H1 (cell line): ENCODE data around the gene PHACTR2. TPM values are rescaled to one million over a fixed set of nuclear protein-coding genes. Genes with fewer than 3 reads are reported as not detected.

Experiments
- CTCF ChIA-PET: fragments of 300-600 bp; sonication (Branson Sonifier 250); formaldehyde crosslinking; loops from one replicate; lab custom pipeline; 2021; ENCODE audit not compliant: partially characterized antibody; lab: Charles Lee
- POLR2A ChIA-PET: fragments of 300-600 bp; sonication (Branson Sonifier 250); formaldehyde crosslinking; loops from one replicate; lab custom pipeline; 2021; ENCODE audit warnings: inconsistent platforms; ENCODE audit not compliant: partially characterized antibody; lab: Charles Lee
- DNase-seq, 2 experiments: peaks; one replicate each; pipeline versions ENCODE4 v3.0.0 to v3.0.0-alpha.2; 2010 to 2022; ENCODE audit warnings: low spot score in 2 of 2, low read depth in 1 of 2, mixed read lengths in 1 of 2
- FAIRE-seq: peaks from 2 replicates; lab custom pipeline; 2011; peaks lifted over from hg19 to GRCh38; lab: Jason Lieb, UNC
- H2AFZ ChIP-seq: 2 replicates; pipeline ENCODE4 v1.8.1; 2012; ENCODE audit warnings: low read length, inconsistent platforms
- H2AK5ac ChIP-seq: 2 replicates; pipeline ENCODE4 v1.6.1; 2013; ENCODE audit warnings: low read depth, low read length
- H2BK120ac ChIP-seq: replicated peaks from 2 replicates; pipeline ENCODE3; 2013; ENCODE audit warnings: low read depth, low read length, inconsistent platforms
- H2BK12ac ChIP-seq: 2 replicates; pipeline ENCODE4 v1.6.1; 2013; ENCODE audit warnings: low read depth, low read length
- H2BK15ac ChIP-seq: 2 replicates; pipeline ENCODE4 v1.6.1; 2013; ENCODE audit warnings: low read length
- H2BK20ac ChIP-seq: 2 replicates; pipeline ENCODE4 v1.6.1; 2013; ENCODE audit warnings: low read length
- H2BK5ac ChIP-seq: 2 replicates; pipeline ENCODE4 v1.6.1; 2013; ENCODE audit warnings: low read depth, low read length
- H3K14ac ChIP-seq: 2 replicates; pipeline ENCODE4 v1.6.1; 2013; ENCODE audit warnings: inconsistent platforms; ENCODE audit not compliant: insufficient read length
- H3K18ac ChIP-seq: 2 replicates; pipeline ENCODE4 v1.6.1; 2013; ENCODE audit warnings: low read length; ENCODE audit errors: extremely low read depth
- H3K23ac ChIP-seq: 2 replicates; pipeline ENCODE4 v1.6.1; 2013; ENCODE audit warnings: inconsistent platforms; ENCODE audit not compliant: insufficient read length
- H3K23me2 ChIP-seq: 2 replicates; pipeline ENCODE4 v1.6.1; 2013; ENCODE audit warnings: low read depth, low read length
- H3K27ac ChIP-seq: 2 replicates; pipeline ENCODE4 v1.6.1; 2011; ENCODE audit warnings: low read depth, low read length, inconsistent platforms
- H3K27me3 ChIP-seq, 4 experiments: replicated peaks in 1 of 4; 1 replicate in 1 of 4; 2 replicates in 3 of 4; pipeline versions ENCODE4 v1.6.1 to v1.8.1; 2011 to 2013; ENCODE audit warnings: low read length in 3 of 4, mild to moderate bottlenecking in 3 of 4, inconsistent platforms in 2 of 4, mixed read lengths in 2 of 4, moderate library complexity in 1 of 4; ENCODE audit not compliant: control insufficient read depth in 3 of 4, insufficient read depth in 3 of 4; ENCODE audit errors: extremely low read depth in 1 of 4
- H3K36me3 ChIP-seq, 4 experiments: 2 replicates each; pipeline versions ENCODE4 v1.6.1 to v1.8.1; 2011 to 2013; ENCODE audit warnings: mild to moderate bottlenecking in 4 of 4, low read length in 3 of 4, moderate library complexity in 2 of 4, control low read depth in 1 of 4, inconsistent platforms in 1 of 4; ENCODE audit not compliant: insufficient read depth in 4 of 4, control insufficient read depth in 2 of 4
- H3K4ac ChIP-seq: replicated peaks from 2 replicates; pipeline ENCODE3; 2013; ENCODE audit warnings: low read length, low read depth, mixed read lengths, inconsistent platforms; ENCODE audit not compliant: insufficient read length
- H3K4me1 ChIP-seq, 4 experiments: replicated peaks in 1 of 4; 1 replicate in 1 of 4; 2 replicates in 3 of 4; pipeline versions ENCODE4 v1.6.1 to v1.8.1; 2011 to 2013; ENCODE audit warnings: low read length in 3 of 4, inconsistent platforms in 2 of 4, mixed read lengths in 1 of 4; ENCODE audit not compliant: insufficient read depth in 4 of 4, control insufficient read depth in 3 of 4
- H3K4me2 ChIP-seq, 2 experiments: 2 replicates each; pipeline versions ENCODE4 v1.6.1 to v1.8.1; 2011 to 2013; ENCODE audit warnings: low read depth in 2 of 2, low read length in 2 of 2, control low read depth in 1 of 2, inconsistent platforms in 1 of 2, mild to moderate bottlenecking in 1 of 2; ENCODE audit not compliant: insufficient read depth in 1 of 2
- H3K4me3 ChIP-seq, 4 experiments: fragments of 200-600, 300-600 bp in 1 of 4; sonication (generic), shearing (Covaris generic), sonication (Bioruptor Twin) in 1 of 4; 2 replicates each; pipeline versions ENCODE4 v1.5.1 to v1.8.1; 2011 to 2016; ENCODE audit warnings: low read length in 4 of 4, low read depth in 3 of 4, control low read depth in 2 of 4, inconsistent platforms in 2 of 4, mild to moderate bottlenecking in 2 of 4, mixed read lengths in 1 of 4, moderate library complexity in 1 of 4; ENCODE audit not compliant: insufficient read depth in 2 of 4; ENCODE audit errors: extremely low read depth in 1 of 4
- H3K56ac ChIP-seq: replicated peaks from 2 replicates; pipeline ENCODE3; 2013; ENCODE audit warnings: low read depth, mild to moderate bottlenecking, mixed read lengths, low read length, inconsistent platforms; ENCODE audit not compliant: insufficient read length
- H3K79me1 ChIP-seq: 2 replicates; pipeline ENCODE4 v1.6.1; 2013; ENCODE audit warnings: low read depth, low read length, control low read depth
- H3K79me2 ChIP-seq, 2 experiments: 2 replicates each; pipeline versions ENCODE4 v1.6.1 to v1.8.1; 2012 to 2013; ENCODE audit warnings: low read length in 2 of 2, mild to moderate bottlenecking in 2 of 2, inconsistent platforms in 1 of 2; ENCODE audit not compliant: insufficient read depth in 2 of 2, control insufficient read depth in 1 of 2
- H3K9ac ChIP-seq, 4 experiments: replicated peaks in 1 of 4; 1 replicate in 1 of 4; 2 replicates in 3 of 4; pipeline versions ENCODE4 v1.6.1 to v1.8.1; 2011 to 2013; ENCODE audit warnings: low read depth in 3 of 4, low read length in 3 of 4, control low read depth in 2 of 4, mild to moderate bottlenecking in 2 of 4, moderate library complexity in 2 of 4, inconsistent platforms in 1 of 4; ENCODE audit errors: extremely low read depth in 1 of 4
- H3K9me3 ChIP-seq, 2 experiments: 2 replicates each; pipeline versions ENCODE4 v1.6.1 to v1.8.1; 2012 to 2013; ENCODE audit warnings: mild to moderate bottlenecking in 2 of 2, moderate library complexity in 2 of 2, control low read depth in 1 of 2, inconsistent platforms in 1 of 2, low read depth in 1 of 2, low read length in 1 of 2, mixed read lengths in 1 of 2; ENCODE audit not compliant: insufficient read depth in 2 of 2
- H4K20me1 ChIP-seq, 2 experiments: replicated peaks in 1 of 2; 2 replicates each; pipeline versions ENCODE3 to v1.8.1; 2011 to 2013; ENCODE audit warnings: inconsistent platforms in 2 of 2, low read length in 2 of 2, mild to moderate bottlenecking in 1 of 2; ENCODE audit not compliant: insufficient read depth in 2 of 2, control insufficient read depth in 1 of 2
- H4K5ac ChIP-seq: 2 replicates; pipeline ENCODE4 v1.6.1; 2013; ENCODE audit warnings: low read length, low read depth, mixed read lengths, inconsistent platforms; ENCODE audit not compliant: insufficient read length
- H4K8ac ChIP-seq: 2 replicates; pipeline ENCODE4 v1.8.0; 2013; ENCODE audit warnings: mild to moderate bottlenecking, moderate library complexity, low read length, inconsistent platforms; ENCODE audit not compliant: insufficient read depth; ENCODE audit errors: extremely low read depth
- H4K91ac ChIP-seq: replicated peaks from 2 replicates; pipeline ENCODE3; 2013; ENCODE audit warnings: low read length, mixed read lengths, inconsistent platforms; ENCODE audit not compliant: insufficient read length
- BRCA1 ChIP-seq: IDR thresholded peaks from 2 replicates; pipeline ENCODE4 v1.6.1; 2012; ENCODE audit warnings: low read depth, low read length, improper control_type of control experiment
- CBX5 ChIP-seq: fragments of 300-800, 300-1000 bp; sonication (generic); IDR thresholded peaks from 2 replicates; pipeline ENCODE4 v1.7.1; 2016; ENCODE audit warnings: antibody characterized with exemption, low read length, low read depth
- EZH2 ChIP-seq: fragments of 200-600 bp; sonication (generic); IDR thresholded peaks from 2 replicates; pipeline ENCODE4 v1.7.1; 2012; ENCODE audit warnings: low read depth, mild to moderate bottlenecking, moderate library complexity, low read length, inconsistent platforms; ENCODE audit not compliant: severe bottlenecking
- MAFK ChIP-seq: IDR thresholded peaks from 2 replicates; pipeline ENCODE4 v1.6.1; 2012; ENCODE audit warnings: low read depth, mild to moderate bottlenecking, improper control_type of control experiment, low read length
- RFX5 ChIP-seq: IDR thresholded peaks from 2 replicates; pipeline ENCODE4 v1.6.1; 2011; ENCODE audit warnings: low read depth, low read length, improper control_type of control experiment, borderline replicate concordance
- SIN3A ChIP-seq, 2 experiments: IDR thresholded peaks in 1 of 2; conservative IDR thresholded peaks in 1 of 2; 2 replicates each; pipeline ENCODE4 v1.6.1; 2011 to 2012; ENCODE audit warnings: low read length in 2 of 2, improper control_type of control experiment in 1 of 2, low read depth in 1 of 2, mild to moderate bottlenecking in 1 of 2
- SUZ12 ChIP-seq: fragments of 200-600 bp; sonication (generic); IDR thresholded peaks from 2 replicates; pipeline ENCODE4 v1.6.1; 2012; ENCODE audit warnings: mild to moderate bottlenecking, inconsistent platforms, low read length, moderate library complexity, mixed read lengths
- TAF7 ChIP-seq: optimal IDR thresholded peaks from 2 replicates; pipeline ENCODE3; 2011; ENCODE audit warnings: low read depth, mild to moderate bottlenecking, inconsistent platforms, low read length, moderate library complexity, borderline replicate concordance
- TCF12 ChIP-seq: IDR thresholded peaks from 2 replicates; pipeline ENCODE4 v1.6.1; 2011; ENCODE audit warnings: low read depth, mild to moderate bottlenecking, low read length
- YY1 ChIP-seq: IDR thresholded peaks from 2 replicates; pipeline ENCODE4 v1.6.1; 2011; ENCODE audit warnings: low read depth, mild to moderate bottlenecking, low read length
- whole genome bisulfite sequencing, 2 experiments: shearing (Covaris generic) in 1 of 2; methylation state at CpG; one replicate each; pipeline versions ENCODE4 v1.1.6 to v1.1.7; 2013 to 2015; ENCODE audit warnings: low lambda C conversion rate in 2 of 2, mixed read lengths in 2 of 2, inconsistent platforms in 1 of 2, low coverage in 1 of 2, missing lambda C conversion rate in 1 of 2; ENCODE audit not compliant: insufficient replicate concordance in 2 of 2, insufficient coverage in 1 of 2, insufficient read length in 1 of 2; ENCODE audit errors: extremely low coverage in 1 of 2, missing lambda C conversion rate in 1 of 2; 5-methylcytosine and 5-hydroxymethylcytosine counted together
- polyA plus RNA-seq, 7 experiments: library from polyadenylated mRNA; depleted of rRNA in 3 of 7; stranded (reverse) in 5 of 7; unstranded in 2 of 7; fragments of >200 nt in 5 of 7; fragments of 200-250 nt in 2 of 7; gene quantifications; 1 replicate in 5 of 7; 2 replicates in 1 of 7; 4 replicates in 1 of 7; pipeline versions ENCODE4 v1.2.1 to v1.2.3, GENCODE V29; 2011 to 2013; ENCODE audit warnings: missing spikeins in 2 of 7, mixed read lengths in 2 of 7
- total RNA-seq: library from RNA; stranded (reverse); fragmentation: NEBNext Ultra II Directional; extraction: Animal tissue kit (Norgen Biotek cat#: 25700); gene quantifications from 2 replicates; pipeline ENCODE4 v1.2.1, GENCODE V29; 2021

Gene PHACTR2
- total and polyA plus RNA-seq, 2 of the 8 experiments (the other 6 are each of a cell fraction or from before 2014, with no cell fraction given) = 16.9 to 131 TPM

DNA sequence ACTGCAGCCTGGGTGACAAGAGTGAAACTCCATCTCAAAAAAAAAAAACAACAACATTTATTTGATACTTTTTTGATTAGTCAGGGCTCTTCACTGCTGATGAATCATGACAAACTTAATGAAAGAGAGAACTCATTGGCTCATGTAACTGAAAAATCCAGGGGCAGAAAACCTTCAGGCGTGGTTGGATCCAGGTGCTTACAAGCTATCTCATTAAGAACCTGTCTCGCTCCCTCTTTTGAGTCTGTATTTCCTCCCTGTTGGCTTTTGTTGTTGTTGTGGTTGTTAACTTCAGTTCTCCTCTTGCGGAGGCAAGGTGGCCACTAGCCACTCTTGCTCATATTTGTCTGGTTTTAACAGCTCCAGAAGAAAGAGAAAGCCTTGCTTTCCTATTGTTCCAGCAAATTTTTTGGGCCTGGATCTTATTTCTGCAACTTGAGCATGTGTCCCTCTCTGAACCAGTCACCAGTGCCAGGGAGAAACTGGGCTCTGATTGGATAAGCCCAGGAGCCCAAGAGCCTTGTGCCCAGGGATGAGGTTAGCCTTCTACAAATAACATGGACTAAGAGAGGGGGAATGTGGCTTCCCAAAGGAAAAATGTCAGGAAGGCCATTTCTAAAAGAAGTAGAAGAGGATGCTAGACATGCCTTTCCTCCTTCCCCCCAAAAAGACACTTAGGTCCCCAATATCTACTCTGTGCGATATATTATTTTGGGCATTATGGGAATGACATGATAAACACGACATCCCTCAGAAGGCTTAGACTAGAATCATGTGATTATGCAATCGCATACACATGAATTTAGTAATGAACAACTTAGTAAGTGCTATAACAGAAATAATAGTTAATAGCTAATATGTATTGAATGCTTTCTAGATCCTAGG is 64.5 kb downstream of the PHACTR2 start:
- no peak overlapping the region for H2BK20ac ChIP-seq
- DNase-seq (no peak), FAIRE-seq (no peak)
- H3K4me3 ChIP-seq = no peak overlapping the region
- no peaks in the 10 kb centered on the region for H4K20me1 ChIP-seq
- H3K23me2 ChIP-seq = no peaks in the 10 kb centered on the region
- H2BK120ac ChIP-seq = no peak overlapping the region
- no peak overlapping the region for H3K23ac ChIP-seq
- H3K56ac ChIP-seq = no peak overlapping the region
- H3K9ac ChIP-seq = no peak overlapping the region
- no peak overlapping the region for H3K14ac ChIP-seq
- H3K4me2 ChIP-seq = no peak overlapping the region
- H2AK5ac ChIP-seq = no peak overlapping the region
- H3K79me2 ChIP-seq = peaks cover 0 to 34% of the 10 kb centered on the region in 2 experiments; a peak in 2 of 4 replicates
- POLR2A ChIA-PET = interaction anchor here (0.8 to 1.6 kb wide), 4 partner anchors 9 to 61 kb away, joined by 3 to 4 read pairs (median 4); no protein-coding TSS in a partner anchor
- H3K79me1 ChIP-seq = no peaks in the 10 kb centered on the region; the same call in 1 of the 2 replicates
- H3K4ac ChIP-seq = peak overlapping the region; percentile 22
- CTCF ChIA-PET = interaction anchor here (0.8 to 2.3 kb wide), 5 partner anchors 9 to 167 kb away, joined by 3 to 6 read pairs (median 5); no protein-coding TSS in a partner anchor
- H4K5ac ChIP-seq = no peak overlapping the region
- H3K18ac ChIP-seq = 0 out of 2 replicates have a peak overlapping the region, but pooled peaks have one; percentile 16
- peaks cover 10 to 37% (median 30%) of the 10 kb centered on the region in 4 experiments for H3K4me1 ChIP-seq
- no peaks in the 10 kb centered on the region for H3K36me3 ChIP-seq
- no peaks in the 10 kb centered on the region for H3K27me3 ChIP-seq
- H2AFZ ChIP-seq = no peak overlapping the region
- no peak overlapping the region for H3K27ac ChIP-seq
- 93% methylated on average over 6 of the region's 6 CpGs; no CpG with 5 or more reads in 1 of the 2 experiments for WGBS, 2 experiments
- no peak overlapping the region for H2BK15ac ChIP-seq
- H4K8ac ChIP-seq = no peak overlapping the region
- no peak overlapping the region for H4K91ac ChIP-seq
- no peak overlapping the region for H2BK12ac ChIP-seq
- peak overlapping the region; percentile 8; the same call in 1 of the 2 replicates for H2BK5ac ChIP-seq
- H3K9me3 ChIP-seq = no peaks in the 10 kb centered on the region
- TF ChIP-seq RFX5 = no peak
- TF ChIP-seq SUZ12 = no peak
- TF ChIP-seq CBX5 = no peak
- TF ChIP-seq TAF7 = no peak
- no peak for TF ChIP-seq SIN3A (conservative IDR thresholded peaks at IDR 0.05 in 1 of 2, IDR thresholded peaks at IDR 0.05 in 1 of 2; ENCODE audit: low read depth in 1 of 2, low read length in 2 of 2)
- no peak for TF ChIP-seq TCF12
- no peak for TF ChIP-seq MAFK
- no peak for TF ChIP-seq BRCA1
- no peak for TF ChIP-seq EZH2
- no peak for TF ChIP-seq YY1
